SK-N-SH treated with all-trans-retinoic acid at 6 μM for 48 hours (cell line): ENCODE results near the gene C3orf18.

Experiments
- CREB5 ChIP-seq: fragments of 250-450 bp; sonication (Bioruptor Pico); IDR thresholded peaks from 2 replicates; pipeline ENCODE4 v1.5.1; 2020; ENCODE audit warnings: low read depth, mild to moderate bottlenecking, moderate library complexity
- CSRNP3 ChIP-seq: fragments of 250-450 bp; sonication (Bioruptor Pico); IDR thresholded peaks from 2 replicates; pipeline ENCODE4 v1.5.1; 2021; ENCODE audit warnings: mild to moderate bottlenecking, moderate library complexity
- GLIS3 ChIP-seq: fragments of 250-450 bp; sonication (Bioruptor Pico); IDR thresholded peaks from 2 replicates; pipeline ENCODE4 v1.5.0; 2020; ENCODE audit warnings: mild to moderate bottlenecking, moderate library complexity
- ISL1 ChIP-seq: fragments of 250-450 bp; sonication (Bioruptor Pico); IDR thresholded peaks from 2 replicates; pipeline ENCODE4 v2.1.2; 2022; ENCODE audit warnings: mild to moderate bottlenecking, moderate library complexity
- OSR1 ChIP-seq: fragments of 250-450 bp; sonication (Bioruptor Pico); IDR thresholded peaks from 2 replicates; pipeline ENCODE4 v1.8.0; 2022; ENCODE audit warnings: moderate library complexity, mild to moderate bottlenecking, inconsistent platforms
- POU6F1 ChIP-seq: fragments of 250-450 bp; sonication (Bioruptor Pico); IDR thresholded peaks from 2 replicates; pipeline ENCODE4 v1.8.0; 2021; ENCODE audit warnings: low read depth, mild to moderate bottlenecking, moderate library complexity, borderline replicate concordance
- RARB ChIP-seq: fragments of 250-450 bp; sonication (Bioruptor Pico); IDR thresholded peaks from 2 replicates; pipeline ENCODE4 v1.8.0; 2021; ENCODE audit warnings: mild to moderate bottlenecking, moderate library complexity
- SNAI2 ChIP-seq: fragments of 250-450 bp; sonication (Bioruptor Pico); IDR thresholded peaks from 2 replicates; pipeline ENCODE4 v1.5.0; 2020; ENCODE audit warnings: mild to moderate bottlenecking, moderate library complexity
- ZFP3 ChIP-seq: fragments of 250-450 bp; sonication (Bioruptor Pico); IDR thresholded peaks from 2 replicates; pipeline ENCODE4 v1.5.0; 2020; ENCODE audit warnings: mild to moderate bottlenecking, moderate library complexity

- no peak for TF ChIP-seq CREB5 (CRISPR knock-in tag)
- no peak for TF ChIP-seq ISL1 (CRISPR knock-in tag)
- TF ChIP-seq GLIS3 (CRISPR knock-in tag): no peak
- no peak for TF ChIP-seq OSR1
- no peak for TF ChIP-seq CSRNP3 (CRISPR knock-in tag)
- TF ChIP-seq SNAI2 (CRISPR knock-in tag): no peak
- TF ChIP-seq ZFP3 (CRISPR knock-in tag): no peak
- no peak for TF ChIP-seq POU6F1 (CRISPR knock-in tag)
- TF ChIP-seq RARB: no peak
Observed at GRCh38 chr3:50551054-50551659, 16.4 kb downstream of the C3orf18 start.
